HG03066 (cell line): Measurements from ENCODE around the gene PA2G4.
A peak's percentile ranks its signal among the peaks of the same experiment; 100 is the strongest.

Experiments
- ATAC-seq: cut with Tn5 transposase; IDR thresholded peaks from one replicate; pipeline ENCODE4 v1.9.1; 2021; ENCODE audit warnings: low read depth; ENCODE audit not compliant: unreplicated experiment

Gene PA2G4

GRCh38 chr12:56121204-56121870 lies 17.0 kb downstream of the PA2G4 start:
- no peak for ATAC-seq

DNA sequence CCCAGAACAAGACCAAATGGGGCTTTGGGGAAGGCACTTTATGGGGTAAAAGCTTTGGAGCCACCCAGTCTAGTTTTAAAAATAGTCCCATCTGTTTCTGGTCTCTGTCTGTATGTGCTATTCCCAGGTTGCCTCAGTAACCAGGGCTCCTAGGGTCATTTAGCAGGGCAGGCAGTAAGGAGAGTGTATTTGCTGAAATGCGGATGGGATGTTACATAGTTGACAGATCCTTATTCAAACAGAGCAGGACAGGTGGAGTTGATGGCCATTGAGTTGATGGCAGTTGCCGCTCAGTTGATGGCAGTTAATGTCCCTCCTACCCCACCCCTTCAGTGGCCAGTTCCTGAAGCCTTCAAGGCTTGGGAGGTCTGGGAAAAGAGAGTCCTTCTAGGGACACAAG lies 18.3 kb downstream of the PA2G4 start:
- ATAC-seq: no peak

DNA sequence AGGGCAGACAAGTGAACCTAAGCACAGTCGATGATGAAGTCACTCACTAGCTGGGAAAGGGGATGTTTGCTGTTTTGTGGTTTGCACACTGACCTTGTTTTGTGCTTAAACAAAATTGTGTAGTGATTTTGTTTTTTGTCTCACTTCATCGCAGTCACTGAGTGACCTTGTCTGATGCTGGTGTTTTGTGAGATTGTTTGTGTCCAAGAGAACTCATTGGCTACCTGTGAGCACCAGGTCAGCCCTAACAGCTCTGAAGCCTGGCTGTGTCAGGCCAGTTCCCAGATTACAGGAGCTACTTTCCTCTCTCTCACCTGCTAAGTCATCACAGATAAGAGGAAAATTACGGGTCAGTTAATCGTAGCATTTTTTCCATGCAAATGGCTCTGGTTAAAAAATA lies 19.8 kb downstream of the PA2G4 start:
- no peak for ATAC-seq

DNA sequence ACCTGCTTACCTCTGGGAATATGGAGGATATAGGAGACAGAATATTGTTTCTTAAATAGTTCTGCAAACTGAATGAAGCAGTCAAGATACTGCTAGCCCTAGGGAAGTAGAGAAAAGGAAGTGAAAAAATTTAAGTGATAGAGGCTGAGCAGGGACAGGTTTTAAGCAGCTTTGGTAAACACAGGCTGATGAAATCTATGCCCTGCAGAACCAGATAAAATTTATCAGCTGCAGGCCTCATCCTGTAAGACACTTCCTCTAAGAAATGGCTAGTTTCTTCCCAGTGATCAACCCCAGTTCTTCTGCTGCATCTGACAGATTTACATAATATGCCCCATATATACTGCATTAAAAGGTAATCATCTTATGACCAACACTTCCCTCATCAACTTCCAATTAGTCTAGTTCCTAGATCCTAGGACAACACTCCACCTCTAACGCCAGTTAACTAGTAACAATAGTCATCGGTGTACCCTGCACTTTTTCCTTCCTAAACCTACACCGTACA lies 22.4 kb downstream of the PA2G4 start:
- ATAC-seq: no peak

DNA sequence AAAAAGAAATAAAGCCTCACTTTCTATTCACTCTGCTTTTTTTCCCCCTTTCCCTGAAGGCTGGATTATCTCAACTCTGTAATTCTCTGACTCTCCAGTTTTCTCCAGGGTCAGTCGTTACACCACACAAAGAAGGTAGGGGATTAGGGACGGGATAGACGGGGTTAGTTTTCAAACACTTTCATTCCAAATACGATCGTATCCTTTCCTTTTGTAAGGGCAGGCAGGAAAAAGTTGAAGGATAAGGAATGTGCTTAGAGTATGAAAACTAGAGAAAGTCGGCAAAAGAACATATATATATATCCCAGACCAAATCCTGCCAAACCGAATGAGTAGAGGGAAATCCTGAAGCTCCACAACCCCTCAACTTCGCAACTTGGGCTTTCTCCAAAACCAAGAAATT lies 23.1 kb downstream of the PA2G4 start:
- no peak for ATAC-seq

DNA sequence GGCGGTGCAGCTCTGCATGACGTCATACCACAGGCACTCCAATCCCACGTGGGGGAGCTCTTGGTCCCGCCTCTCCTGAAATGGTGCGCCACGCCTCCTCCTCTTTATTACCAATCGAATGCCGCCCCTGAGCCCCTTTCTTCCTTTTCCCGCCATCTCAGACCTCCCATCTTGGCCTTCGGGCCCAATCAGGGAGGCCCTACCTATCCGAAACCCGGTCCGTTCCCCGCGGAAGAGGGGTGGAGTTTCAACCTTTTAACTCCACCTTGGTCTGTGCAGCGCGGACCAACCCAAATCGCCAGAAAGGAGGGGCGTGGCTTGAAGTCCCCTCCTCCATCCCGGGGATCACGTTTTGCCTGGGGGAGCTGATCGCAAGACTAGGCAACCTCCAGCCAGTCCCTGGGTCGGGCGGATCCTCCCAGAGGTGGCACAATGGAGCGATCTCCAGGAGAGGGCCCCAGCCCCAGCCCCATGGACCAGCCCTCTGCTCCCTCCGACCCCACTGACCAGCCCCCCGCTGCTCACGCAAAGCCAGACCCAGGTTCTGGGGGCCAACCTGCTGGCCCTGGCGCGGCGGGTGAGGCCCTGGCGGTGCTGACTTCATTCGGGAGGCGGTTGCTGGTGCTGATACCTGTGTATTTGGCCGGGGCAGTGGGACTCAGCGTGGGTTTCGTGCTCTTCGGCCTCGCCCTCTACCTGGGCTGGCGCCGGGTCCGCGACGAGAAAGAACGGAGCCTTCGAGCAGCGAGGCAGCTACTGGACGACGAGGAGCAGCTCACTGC lies 23.7 kb downstream of the PA2G4 start, which contains the start of gene ESYT1:
ESYT1 (plus strand) TSS at position 380 of the 782 bp plus-strand sequence; CDS start at position 433, 53 bp downstream.
- peak; percentile 84 for ATAC-seq

DNA sequence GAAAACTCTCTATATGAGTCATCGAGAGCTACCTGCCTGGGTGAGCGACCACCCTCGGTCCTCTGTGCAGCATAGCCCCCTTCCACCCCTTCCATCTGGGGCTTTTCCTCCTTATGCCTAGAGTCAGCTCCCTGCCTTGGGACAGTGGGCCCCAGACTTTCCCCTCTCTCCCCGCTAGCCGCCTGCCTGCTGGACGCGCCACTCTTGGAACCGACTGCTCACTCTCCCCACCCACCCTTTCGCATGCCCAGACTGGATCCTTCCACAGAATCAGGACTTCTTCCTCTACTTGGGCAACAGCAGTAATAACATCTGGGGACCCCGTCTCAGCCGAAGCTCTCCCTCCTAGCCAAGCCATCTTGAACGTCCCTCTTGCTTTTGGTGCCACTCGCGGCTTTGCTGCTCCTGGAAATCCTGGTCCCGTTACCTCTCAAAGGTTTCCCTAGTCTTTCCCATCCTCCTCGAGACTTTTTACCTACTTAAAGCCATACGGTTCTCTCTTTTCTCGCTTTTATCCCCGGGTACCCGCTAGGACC lies 24.4 kb downstream of the PA2G4 start:
- no peak for ATAC-seq

DNA sequence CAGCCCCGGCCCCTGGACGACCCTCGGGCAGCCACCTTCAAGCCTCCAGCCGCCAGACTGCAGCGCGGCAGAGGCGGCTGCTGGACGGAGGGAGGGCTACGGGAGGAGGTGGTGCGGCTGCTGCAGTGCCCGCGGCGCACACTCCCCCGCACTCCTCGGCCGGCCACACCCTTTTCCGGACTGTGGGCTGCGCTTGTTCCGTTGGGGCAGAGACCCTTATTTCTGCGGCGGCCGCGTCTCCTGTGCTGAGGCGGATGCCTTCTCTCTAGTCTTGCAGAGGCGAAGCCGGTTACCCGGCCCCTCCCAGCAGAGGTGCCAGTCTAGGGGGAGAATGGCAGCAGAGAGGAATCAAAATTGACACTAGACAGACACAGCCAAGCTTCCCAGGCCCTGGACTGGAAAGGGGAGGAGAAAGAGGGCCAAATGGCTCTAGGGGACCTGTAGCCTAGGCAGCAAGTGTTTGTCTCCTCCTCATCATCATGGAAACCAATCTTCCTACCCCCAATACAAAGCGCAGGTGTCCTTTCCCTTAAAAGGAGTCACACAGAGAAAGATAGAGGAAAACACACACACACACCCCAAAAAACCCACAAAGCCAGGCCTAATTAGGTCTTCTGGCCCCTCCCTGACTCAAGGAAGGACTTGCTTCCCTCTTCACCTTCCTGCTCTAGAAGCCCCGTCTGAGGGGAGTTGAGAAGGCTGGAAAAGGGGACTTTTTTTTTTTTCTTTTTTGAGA lies 25.0 kb downstream of the PA2G4 start:
- peak; percentile 34 for ATAC-seq

- no peak for ATAC-seq
Observed at GRCh38 chr12:56129942-56130495, 25.7 kb downstream of the PA2G4 start.

GRCh38 chr12:56130876-56131275 lies 26.5 kb downstream of the PA2G4 start:
- no peak for ATAC-seq

GRCh38 chr12:56134897-56135296 lies 30.5 kb downstream of the PA2G4 start:
- ATAC-seq: no peak

DNA sequence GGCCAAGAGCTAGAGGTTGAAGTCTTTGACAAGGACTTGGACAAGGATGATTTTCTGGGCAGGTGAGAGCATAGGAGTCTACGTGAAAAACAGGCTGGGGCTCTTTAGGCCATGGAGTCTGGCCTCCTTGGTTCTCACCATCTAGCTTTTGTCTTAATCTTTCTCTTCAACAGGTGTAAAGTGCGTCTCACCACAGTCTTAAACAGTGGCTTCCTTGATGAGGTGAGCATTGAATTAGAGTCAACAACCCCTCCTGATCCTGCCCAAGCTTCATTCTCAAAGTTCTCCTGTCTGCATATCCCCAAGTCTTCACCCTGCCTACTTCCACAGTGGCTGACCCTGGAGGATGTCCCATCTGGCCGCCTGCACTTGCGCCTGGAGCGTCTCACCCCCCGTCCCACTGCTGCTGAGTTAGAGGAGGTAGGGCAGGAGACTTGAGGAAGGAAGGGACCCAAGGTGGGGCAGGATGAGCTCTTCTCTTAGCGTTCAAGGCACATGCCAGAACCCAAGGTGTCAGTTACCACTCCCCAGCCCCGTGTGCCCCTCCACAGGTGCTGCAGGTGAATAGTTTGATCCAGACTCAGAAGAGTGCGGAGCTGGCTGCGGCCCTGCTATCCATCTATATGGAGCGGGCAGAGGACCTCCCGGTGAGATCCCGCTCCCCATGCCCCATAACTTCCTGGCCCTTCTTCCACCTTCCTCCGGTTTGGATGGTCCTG lies 33.7 kb downstream of the PA2G4 start:
- no peak for ATAC-seq

GRCh38 chr12:56141946-56142784 lies 37.8 kb downstream of the PA2G4 start:
- no peak for ATAC-seq

DNA sequence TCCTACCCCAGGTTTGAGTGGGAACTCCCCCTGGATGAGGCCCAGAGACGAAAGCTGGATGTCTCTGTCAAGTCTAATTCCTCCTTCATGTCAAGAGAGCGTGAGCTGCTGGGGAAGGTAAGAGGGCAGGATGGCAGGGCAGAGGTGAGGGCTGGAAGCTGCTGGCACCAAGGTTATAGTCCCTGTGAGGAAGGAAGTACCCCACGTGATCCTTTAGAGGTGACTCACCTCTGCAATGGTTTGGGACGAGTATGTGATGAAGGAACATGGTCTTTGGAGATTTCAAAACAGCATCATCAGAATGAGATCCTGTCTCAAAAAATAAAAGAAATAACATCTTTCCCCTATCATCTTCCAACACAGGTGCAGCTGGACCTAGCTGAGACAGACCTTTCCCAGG lies 38.9 kb downstream of the PA2G4 start:
- ATAC-seq: no peak

GRCh38 chr12:56143870-56144269 lies 39.5 kb downstream of the PA2G4 start:
- ATAC-seq: no peak

DNA sequence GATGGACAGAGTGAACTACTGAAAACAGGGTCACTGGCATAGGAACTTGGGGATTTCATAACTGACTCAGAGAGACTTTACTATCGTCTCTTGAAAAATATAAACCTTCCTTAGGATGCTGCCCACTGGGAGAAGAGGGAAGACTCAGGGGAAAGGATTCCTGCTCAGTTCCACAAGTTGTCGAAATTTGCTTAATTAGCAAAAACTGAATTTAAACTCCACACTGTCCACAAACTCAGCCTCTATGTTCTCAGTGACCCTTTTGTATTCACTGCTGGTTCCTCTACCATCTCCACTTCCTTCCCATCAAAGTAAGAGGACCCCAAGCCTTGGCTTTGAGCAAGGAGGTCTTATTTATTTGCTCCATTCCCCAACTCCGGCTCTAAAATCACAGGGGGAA lies 40.9 kb downstream of the PA2G4 start:
- no peak for ATAC-seq

- ATAC-seq: no peak
Observed at GRCh38 chr12:56146492-56147460, 42.4 kb downstream of the PA2G4 start.

DNA sequence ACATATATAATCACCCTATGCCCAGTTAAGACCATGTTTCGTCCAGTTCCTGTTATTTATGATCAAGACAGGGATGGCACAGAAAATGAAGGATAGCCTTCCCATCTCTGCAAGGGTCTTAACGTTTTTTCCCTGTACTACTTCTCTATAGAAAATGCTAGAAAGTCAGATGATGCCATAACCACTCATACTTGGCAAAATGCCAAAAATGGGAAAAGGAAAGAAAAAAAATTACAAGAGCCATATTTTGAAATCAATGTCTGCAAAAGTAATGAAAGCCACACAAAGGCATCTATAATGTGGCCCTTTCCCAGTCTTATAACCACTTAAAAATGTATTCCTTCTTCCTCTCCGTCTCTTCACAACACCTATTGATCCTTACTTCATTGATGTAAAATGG lies 46.2 kb downstream of the PA2G4 start:
- no peak for ATAC-seq
